NCI-H345 (cell line): ENCODE data around the gene PRMT5.
"Not testable (repeated sequence)": the region's sequence is repeated elsewhere in the genome, so short reads cannot be mapped to it uniquely, and the experiment has no call there.

Experiments used
- DNase-seq: peaks from one replicate; lab custom pipeline; 2025; lab: John Stamatoyannopoulos, UW

Gene PRMT5

GRCh38 chr14:22932146-22932545 is 3.0 kb upstream of the PRMT5 start:
- no peak for DNase-seq

GRCh38 chr14:22929961-22930364 is 787 bp upstream of the PRMT5 start:
- DNase-seq = no peak

- no peak for DNase-seq
Observed at GRCh38 chr14:22928237-22929103, 706 bp downstream of the PRMT5 start.

GRCh38 chr14:22926316-22926715 is 2.9 kb downstream of the PRMT5 start:
- no peak for DNase-seq

- DNase-seq = no peak
Observed at GRCh38 chr14:22925513-22925912, 3.7 kb downstream of the PRMT5 start.

GRCh38 chr14:22923746-22924145 is 5.4 kb downstream of the PRMT5 start:
- no peak for DNase-seq

- no peak for DNase-seq
Observed at GRCh38 chr14:22922294-22922693, 6.9 kb downstream of the PRMT5 start.

- no peak for DNase-seq
Observed at GRCh38 chr14:22920697-22921096, 8.5 kb downstream of the PRMT5 start.

- no peak for DNase-seq
Observed at GRCh38 chr14:22919601-22919921, 9.6 kb downstream of the PRMT5 start.

- DNase-seq = peak; percentile 100
Observed at GRCh38 chr14:22918804-22919600, 10.2 kb downstream of the PRMT5 start, which contains the start of gene RBM23. Gene RBM23 (minus strand): TSS chr14:22919149.

GRCh38 chr14:22915886-22916521 is 13.2 kb downstream of the PRMT5 start:
- no peak for DNase-seq

- DNase-seq = not testable (repeated sequence)
Observed at GRCh38 chr14:22914836-22915235, 14.3 kb downstream of the PRMT5 start.

GRCh38 chr14:22910916-22911315 is 18.3 kb downstream of the PRMT5 start:
- DNase-seq = no peak

- DNase-seq = no peak
Observed at GRCh38 chr14:22908601-22909000, 20.6 kb downstream of the PRMT5 start.

- no peak for DNase-seq
Observed at GRCh38 chr14:22907429-22907828, 21.7 kb downstream of the PRMT5 start.

GRCh38 chr14:22906073-22906472 is 23.1 kb downstream of the PRMT5 start:
- DNase-seq = no peak

GRCh38 chr14:22905627-22906026 is 23.5 kb downstream of the PRMT5 start:
- no peak for DNase-seq

GRCh38 chr14:22903742-22904087 is 25.5 kb downstream of the PRMT5 start:
- DNase-seq = no peak

- no peak for DNase-seq
Observed at GRCh38 chr14:22901799-22902198, 27.4 kb downstream of the PRMT5 start.

GRCh38 chr14:22900081-22900799 is 28.9 kb downstream of the PRMT5 start:
- peak; percentile 67 for DNase-seq

- DNase-seq = no peak
Observed at GRCh38 chr14:22898302-22899090, 30.7 kb downstream of the PRMT5 start.
